Astrocyte of the hippocampus (primary cell): ENCODE results near the gene IFI6.

Experiments
- DNase-seq: peaks from one replicate; pipeline ENCODE4 v3.0.0; 2011; ENCODE audit warnings: low read depth, low spot score

Gene IFI6

DNA sequence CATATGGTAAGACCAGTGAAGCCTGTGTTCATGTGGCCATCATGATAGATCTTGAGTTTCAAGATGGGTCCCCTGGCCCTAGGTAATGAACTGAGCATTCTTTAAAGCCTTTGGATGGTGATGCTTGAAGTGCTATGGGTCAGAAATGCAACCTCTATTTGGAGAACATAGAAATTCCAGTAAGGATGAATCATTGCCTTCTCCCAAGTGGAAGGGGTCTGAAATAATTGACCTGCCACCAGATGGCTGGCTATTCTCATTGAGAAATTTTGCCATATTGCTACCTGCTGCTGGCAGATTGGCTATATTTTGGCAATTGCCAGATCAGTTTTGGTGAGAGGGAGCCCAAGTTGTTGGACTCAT, 739 bp upstream of the IFI6 start:
- peak; percentile 58 for DNase-seq

DNA sequence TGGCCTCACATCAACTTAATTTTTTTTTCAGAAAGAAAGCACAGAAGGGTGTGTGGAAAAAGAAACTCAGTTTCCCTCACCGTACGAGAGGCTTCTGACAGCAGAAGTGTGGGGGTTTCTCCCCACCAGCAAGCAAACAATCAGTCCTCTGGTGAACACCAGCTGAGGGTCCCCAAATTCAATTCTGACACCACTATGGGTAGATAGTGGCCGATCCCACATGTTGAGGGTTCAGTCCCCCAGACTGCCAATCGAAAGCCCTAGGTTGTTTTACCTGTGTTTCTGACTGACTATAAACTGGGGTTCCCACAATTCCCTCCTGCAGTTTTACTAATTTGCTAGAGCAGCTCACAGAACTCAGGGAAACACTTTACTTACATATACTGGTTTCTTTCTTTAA, 2.1 kb downstream of the IFI6 start:
- DNase-seq: no peak

DNA sequence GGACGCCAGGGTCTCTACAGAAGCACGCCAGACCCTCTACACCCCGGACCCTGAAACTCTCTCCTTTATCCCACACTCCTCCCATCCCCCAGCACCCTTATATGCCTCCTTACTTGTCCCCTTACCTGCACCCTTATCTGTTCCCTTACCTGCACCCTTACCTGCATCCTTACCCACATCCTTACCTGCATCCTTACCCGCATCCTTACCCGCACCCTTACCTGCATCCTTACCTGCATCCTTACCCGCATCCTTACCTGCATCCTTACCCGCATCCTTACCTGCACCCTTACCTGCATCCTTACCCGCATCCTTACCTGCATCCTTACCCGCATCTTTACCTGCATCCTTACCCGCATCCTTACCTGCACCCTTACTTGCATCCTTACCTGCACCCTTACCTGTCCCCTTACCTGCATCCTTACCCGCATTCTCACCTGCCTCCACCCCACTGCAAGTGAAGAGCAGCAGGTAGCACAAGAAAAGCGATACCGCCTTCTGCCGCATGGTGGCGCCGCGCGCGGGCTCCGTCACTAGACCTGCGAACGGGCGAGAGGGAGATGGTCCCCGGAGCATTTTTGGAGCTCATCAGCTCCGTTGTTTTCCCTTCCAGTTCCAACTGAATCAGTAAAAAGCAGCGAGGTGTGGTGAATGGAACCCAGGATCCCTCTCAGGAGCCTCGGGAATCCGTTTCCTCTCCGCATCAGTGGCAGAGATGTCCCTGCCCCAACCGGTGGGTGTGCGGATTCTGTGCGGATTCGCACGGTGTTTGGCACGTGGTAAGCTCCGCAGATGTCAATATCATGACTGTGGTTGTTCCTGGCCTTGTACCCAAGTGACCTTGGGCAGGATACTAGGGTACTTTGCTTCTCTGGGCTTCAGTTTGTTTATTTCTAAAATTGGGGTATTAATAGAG, 2.9 kb downstream of the IFI6 start:
- DNase-seq: peak; percentile 85

DNA sequence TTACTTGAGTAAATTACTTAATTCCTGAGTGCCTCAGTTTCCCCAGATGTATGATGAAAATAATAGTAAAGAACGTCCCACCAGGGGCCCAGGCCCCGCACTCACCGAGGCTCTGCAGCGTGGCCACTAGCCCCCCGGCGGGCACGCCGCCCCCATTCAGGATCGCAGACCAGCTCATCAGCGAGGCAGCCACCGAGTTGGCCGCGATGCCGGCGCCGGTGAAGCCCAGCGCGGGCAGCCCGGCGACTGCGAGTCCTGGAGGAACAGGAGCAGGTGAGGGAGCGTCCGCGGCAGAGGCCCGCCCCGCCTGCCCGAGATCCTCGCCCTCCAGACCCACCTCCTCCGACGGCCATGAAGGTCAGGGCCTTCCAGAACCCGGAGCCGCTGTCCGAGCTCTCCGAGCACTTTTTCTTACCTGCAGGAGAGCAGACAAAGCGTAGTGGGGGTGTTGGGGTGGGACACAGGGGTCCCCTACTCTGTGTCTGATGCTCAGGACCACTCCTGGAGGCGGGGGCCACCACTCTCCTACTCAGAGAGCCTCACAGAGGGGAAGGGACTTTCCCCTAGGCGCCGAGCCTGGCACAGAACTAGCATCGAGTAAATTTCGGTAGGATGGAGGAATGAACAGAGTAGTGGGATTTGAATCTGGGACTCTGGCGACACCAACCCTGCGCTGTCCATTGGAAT, 3.7 kb downstream of the IFI6 start:
- no peak for DNase-seq

DNA sequence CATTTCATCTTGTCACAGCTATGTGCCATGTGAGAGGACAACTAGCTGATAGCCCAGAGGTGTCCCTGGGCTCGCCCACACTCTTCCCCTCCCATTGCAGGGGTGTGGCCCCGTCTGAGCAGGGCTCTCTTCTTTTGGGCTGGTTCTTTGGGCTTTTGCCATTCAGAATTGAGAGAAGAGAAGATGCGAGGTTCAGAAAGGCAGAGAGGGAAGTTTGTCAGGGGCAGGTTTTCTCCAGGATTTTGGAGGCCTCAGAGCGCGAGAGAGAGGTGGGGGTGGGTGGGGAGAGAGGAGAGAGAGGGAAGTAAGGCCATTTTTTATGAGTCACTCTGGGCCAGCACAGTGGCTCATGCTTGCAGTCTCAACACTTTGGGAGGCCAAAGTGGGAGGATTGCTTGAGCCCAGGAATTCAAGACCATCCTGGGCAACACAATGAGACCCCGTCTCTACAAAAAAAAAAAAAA, 5.2 kb downstream of the IFI6 start:
- no peak for DNase-seq

DNA sequence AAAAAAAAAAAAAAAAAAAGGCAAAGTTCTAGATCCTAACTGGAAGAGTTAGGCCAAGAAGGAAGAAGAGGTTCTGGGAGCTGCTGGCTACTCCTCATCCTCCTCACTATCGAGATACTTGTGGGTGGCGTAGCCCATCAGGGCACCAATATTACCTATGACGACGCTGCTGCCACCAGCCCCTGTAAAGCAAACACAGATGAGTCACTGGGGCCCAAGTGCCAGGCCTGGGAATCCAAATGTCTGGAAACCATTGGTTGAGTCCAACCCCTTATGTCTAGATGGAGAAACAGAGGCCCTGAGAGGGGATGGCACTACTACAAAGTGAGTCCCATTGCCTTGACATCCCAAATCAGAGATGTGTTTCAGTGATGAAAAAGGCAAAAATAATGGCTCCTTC, 5.7 kb downstream of the IFI6 start:
- no peak for DNase-seq

DNA sequence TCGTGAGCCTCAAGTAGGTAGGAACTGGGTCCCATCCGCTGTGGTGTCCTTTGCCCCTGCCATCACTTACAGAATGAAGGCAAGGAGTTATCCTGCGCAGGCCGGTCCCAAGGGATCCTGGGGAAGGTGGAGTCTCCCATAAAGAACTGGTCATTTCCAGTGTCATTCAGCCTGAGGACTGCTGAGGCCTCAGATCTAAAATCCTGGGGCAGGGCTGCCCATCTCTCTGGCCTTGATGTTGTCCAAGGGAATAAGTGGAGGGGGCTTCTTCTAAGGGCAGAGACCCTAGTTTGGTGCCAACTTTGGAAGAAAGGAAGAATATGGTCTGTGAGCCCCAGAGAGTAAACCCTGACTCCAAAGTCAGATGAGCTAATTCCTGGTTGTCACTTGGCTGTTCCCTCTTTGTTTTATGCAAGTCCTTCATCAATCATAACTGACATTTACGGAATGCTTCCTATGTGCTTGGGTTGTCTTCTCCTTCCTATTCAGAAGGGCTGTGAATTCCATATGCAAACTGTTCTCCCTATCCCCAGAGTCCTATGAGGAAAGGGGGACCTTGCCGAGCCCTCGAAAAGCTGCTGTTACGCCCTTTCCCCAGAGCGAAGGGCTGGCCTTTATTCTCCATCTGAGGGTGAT, 6.9 kb downstream of the IFI6 start:
- DNase-seq: no peak

DNA sequence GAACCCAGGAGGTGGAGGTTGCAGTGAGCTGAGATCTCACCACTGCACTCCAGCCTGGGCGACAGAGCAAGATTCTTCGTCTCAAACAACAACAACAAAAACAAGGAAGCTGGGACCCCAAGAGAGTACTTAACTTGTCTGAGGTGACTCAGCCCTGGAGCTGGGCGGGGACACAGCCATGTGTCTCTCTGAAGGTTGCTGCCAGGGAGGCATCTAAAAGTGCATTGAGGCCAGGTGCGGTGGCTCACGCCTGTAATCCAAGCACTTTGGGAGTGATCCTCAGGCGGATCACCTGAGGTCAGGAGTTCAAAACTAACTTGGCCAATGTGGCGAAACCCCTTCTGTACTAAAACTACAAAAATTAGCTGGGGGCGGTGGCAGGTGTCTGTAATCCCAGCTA, 7.7 kb downstream of the IFI6 start:
- no peak for DNase-seq

DNA sequence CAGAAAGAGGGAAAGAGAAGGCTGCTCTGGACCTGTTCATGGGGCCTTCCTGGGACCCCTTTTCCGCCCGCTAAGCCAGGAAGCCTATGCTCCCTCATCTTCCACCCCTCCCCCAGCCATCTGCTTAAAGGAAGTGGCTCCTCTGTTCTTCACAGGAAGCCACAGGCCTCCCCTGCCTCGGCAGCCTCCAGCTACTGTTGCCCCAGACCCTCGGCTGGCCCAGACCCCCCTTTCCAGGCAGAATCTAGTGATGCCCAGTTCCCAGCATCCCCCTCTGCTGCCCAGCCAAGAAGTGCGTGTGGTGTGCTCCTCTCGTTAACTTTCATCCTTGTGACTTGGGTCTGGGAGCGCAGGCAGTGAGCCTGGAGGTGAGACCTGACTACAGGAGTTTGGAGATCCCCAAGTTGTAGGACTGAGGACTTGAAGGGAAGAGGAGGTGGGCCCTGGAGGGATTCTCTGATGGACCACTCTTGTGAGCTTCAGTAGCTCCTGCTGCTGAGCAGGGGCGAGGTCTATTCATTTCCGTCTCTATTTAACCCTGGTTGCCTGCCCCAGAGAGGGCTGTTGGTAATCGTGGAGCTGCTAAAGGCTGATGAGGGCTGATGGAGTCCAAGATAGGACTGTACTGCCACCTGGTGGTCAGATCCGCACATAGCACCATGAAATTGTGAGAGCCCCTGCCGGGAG, 9.1 kb downstream of the IFI6 start:
- DNase-seq: peak; percentile 91

DNA sequence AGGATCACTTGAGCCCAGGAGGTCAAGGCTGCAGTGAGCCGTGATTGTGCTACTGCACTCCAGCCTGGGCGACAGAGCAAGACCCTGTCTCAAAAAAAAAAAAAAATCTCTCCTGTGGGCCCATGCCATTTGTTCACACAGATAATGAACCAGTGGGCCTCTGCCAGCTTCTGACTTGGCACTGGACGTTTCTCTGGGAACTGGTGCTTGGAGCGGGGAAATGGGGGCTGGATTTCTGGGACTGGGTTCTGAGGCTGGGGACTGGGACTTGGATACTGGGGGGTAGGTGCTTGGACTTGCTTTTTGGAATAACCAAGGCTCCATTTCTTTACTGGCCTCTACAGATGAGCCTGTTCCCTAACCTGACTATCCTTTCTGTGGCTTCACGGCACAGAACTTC, 9.7 kb downstream of the IFI6 start:
- DNase-seq: no peak

DNA sequence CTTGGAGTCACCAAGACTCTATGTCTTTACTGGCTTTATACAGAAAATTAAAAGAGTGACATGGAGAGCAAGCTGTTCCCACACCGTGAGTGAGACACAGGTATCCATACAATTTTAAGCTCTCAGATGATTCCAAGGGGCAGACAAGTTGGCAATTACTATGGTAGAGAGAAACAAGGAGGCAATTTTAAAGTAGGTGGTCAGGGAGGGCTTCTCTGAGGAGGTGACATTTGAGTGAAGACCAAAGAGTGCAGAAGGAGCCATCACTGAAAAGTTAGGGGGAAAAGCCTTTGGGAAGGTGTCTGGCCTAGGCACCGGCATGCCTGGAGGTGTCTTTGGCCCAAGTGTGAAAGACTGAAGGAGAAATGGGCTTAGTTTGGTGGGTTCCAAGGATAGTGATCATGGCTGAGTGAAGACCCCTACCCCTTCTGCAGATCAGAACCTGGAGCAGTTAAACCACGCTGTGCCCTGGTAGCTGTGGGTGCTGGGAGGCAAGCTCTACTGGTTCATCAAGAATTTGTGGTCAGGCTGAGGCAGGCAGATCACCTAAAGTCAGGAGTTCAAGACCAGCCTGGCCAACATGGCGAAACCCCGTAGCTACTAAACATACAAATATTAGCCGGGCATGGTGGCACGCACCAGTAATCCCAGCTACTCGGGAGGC, 10.4 kb downstream of the IFI6 start:
- no peak for DNase-seq

DNA sequence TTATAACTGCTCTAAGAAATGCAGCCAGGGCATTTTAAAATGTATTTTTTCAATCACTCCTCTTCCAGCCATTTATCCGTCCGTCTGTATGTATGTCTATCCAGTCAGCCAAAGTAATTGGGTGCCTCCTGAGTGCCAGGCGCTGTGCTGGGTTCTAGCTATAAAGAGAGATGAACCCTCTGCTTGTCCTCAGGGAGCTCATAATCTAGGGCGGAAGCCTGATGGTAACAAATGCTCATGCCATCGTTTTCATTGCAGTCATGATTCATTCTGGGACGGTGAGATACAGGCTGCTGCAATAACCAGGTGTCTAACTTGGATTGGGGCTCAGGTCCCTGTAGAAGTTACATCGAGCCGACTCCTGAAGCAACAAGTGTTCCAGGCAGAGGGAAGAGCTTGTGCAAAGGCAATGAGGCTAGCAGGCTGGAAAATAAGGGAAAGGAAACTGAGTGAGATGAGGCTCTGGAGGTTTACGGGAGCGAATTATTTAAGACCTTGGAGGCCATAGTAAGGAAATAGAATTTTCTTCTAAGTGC, 11.6 kb downstream of the IFI6 start:
- DNase-seq: no peak

DNA sequence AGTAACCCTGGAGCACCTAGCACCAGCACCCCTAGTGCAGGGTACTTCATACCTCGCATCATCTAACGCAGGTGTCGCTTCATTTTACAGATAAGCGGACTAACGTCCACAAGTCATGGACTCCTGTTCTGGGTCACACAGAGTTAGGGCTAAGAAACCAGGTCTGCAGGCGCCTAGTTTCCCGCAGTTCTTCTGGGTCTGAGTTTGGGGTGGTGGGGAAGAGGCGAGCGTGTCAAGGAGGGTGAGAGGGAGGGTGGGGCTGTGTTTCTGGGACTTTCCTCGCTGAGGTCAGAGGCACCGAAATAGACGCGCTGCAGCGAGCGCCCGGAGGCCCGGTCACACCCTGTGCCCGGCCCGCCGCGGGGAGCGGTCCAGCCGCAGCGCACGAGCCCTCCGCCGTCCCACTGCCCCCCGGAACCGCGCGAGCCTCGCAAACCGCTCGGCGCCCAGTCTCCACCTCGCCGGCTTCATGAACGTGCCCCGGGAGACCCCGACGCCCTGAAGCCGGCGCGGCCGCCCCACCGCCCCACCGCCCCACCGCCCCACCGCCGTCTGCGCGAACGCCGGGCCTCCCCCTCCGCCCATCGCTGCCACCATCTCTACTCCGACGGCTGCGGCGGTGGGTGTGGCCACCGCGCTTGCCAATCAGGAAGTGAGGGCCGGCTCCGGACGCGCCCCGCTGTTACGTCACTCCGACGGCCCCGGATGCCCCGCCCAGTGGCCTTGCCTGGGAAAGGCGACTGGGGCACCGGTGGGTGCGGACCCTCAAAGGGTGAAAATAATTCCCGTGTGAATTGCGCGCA, 12.3 kb downstream of the IFI6 start:
- peak; percentile 93 for DNase-seq

DNA sequence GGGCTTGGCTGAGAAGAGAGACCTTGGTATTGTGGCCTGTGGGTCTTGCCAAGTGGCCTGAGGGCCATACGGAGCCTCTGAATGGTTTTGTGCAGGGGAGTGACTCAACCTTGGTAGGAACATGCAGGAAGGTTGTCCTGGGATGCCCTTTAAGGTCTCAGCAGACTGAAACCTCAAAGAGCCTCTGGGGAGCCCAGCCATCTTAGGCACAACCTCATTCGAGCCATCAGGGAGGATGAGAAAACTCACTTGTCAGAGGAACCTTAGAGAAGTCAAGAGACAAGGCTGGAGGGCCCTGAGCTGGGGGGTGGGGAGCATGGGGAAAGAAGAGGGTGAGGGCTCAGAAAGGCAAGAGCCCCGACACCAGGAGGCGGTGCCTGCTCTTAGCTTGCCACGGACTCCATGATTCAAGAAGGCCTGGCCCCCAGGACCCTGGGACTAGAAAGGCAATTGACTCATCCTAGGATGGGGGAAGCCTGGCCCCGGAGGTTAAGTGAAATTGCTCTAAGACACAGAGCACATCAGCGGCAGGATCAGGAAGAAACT, 13.0 kb downstream of the IFI6 start:
- DNase-seq: peak; percentile 62

DNA sequence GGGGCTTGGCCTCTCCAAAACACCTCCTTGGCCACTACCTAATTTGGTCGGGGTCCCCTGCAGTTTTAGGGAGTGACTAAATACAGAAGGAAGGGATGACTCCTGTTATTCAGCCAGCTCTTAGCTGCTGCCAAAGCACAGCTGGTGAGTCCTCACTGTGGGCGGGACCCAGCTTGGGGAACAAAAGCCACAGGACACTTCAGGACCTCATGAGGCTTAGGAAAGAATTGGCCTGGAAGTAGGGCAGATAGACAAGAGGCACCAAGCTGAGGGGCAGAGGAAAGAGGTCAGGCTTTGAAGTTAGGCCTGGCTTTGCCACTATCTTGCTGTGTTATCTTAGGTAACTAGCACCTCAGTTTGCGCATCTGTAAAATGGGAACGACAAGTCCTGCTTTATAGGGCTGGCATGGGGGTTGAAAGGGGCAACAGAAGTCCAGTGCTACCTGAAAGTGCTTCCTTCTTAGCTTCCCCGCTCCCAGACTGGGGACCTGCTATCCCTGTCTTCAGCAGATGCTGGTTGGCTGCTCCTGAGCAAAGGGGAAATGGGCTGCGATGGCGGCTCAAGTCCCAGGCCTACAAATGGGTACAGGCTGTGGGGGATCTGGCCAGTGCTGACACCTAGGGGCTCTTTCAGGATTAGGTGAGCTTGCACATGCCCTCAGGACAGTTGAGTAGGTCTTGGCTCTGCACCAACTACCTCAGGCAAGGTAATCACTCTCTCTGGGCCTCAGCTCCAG, 15.7 kb downstream of the IFI6 start:
- peak; percentile 63 for DNase-seq

DNA sequence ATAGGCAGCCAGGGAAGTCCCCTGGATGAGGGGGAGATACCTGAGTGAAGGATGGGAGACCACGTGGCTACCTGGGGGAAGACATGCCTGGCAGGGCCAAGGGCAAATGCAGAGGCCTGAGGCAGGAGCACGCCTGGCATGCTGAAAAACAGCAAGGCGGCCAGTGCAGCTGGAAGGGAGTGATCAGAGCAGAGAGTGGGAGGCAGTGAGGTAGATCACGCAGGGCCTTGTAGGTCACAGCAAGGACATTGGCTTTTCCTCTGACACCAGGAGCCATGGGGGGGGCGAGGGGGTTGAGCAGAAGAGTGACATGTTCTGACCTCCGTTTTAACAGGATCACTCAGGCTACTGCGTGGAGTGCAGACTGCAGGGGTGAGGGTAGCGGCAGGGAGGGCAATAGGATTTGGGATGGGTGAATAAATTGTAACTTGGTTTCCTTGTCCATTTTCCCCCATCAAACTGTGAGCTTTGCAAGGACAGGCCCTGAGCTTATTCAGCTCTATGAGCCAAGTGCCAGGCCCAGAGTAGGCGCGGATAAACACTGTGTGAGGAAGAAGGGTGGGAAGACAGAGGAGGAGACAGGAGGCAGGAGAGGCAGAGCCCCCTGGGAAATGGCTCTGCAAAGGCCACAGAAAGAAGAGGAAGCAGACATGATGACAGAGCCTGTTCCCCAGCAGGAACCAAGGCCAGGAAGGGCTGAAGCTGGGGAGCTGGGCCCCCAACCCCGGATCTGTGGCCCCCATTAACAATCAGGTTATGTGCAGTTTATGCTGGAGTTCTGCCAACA, 16.6 kb downstream of the IFI6 start:
- no peak for DNase-seq

DNA sequence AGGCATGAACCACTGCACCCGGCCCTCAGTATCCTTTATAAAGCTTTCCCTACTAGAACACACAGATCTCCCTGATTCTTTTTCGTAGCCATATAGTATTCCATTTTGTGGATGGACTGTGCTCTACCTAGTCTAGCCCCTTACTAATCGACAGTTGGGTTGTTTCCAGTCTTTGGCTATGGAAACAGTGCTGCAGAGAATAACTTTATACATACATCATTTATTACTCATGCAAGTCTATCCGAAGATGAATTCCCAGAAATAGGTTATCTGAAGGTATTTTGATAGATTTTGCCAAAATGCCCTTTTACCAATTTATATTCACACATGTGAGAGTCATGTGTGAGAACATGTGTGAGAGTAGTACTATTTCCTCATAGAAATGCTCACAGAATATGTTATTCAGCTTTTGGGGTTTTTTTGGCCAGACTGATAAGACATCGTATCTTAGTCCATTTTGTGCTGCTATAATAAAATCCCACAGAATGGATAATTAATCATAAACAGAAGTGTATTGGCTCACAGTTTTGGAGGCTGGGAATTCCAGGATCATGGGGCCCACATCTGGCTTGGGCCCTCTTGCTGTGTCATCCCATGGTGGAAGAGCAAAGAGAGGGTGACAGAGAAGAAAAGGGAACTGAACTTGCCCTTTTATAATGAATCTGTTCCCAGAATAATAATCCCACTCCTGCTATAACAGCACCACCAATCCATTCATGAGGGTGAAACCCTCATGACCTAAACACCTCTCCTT, 19.7 kb downstream of the IFI6 start:
- DNase-seq: no peak
